IMR-90 (cell line): ENCODE data around the gene IFNA4. TPM values are rescaled to one million over a fixed set of nuclear protein-coding genes. Genes with fewer than 3 reads are reported as not detected.

ENCODE experiments used
- ATAC-seq: fragments of 200-7000 bp; cut with Tn5 transposase; 2 replicates; pipeline ENCODE4 v1.9.1; 2020; ENCODE audit warnings: low read depth, mild to moderate bottlenecking, moderate library complexity
- BruUV-seq: library from RNA; stranded (reverse); fragments of 400-500 nt; replicated peaks from 2 replicates; lab custom pipeline; 2021; lab: Mats Ljungman, UMichigan
- CTCF ChIA-PET: fragments of 300-600 bp; formaldehyde crosslinking; extraction: SDS; loops from one replicate; lab custom pipeline; 2021; ENCODE audit warnings: antibody characterized with exemption; lab: Yijun Ruan, JAX
- POLR2A ChIA-PET: fragments of 300-600 bp; sonication (Branson Sonifier 250); formaldehyde crosslinking; loops from one replicate; lab custom pipeline; 2022; ENCODE audit warnings: antibody characterized with exemption; ENCODE audit not compliant: unreplicated experiment; lab: Charles Lee
- DNase-seq: peaks from one replicate; pipeline ENCODE4 v3.0.0; 2013
- H2AFZ ChIP-seq: replicated peaks from 2 replicates; pipeline ENCODE3; 2013; ENCODE audit warnings: low read length, mild to moderate bottlenecking; ENCODE audit not compliant: poor library complexity
- H2AK5ac ChIP-seq: 2 replicates; pipeline ENCODE4 v1.6.1; 2013; ENCODE audit warnings: low read depth, low read length, inconsistent platforms
- H2AK9ac ChIP-seq: replicated peaks from 2 replicates; pipeline ENCODE3; 2013; ENCODE audit warnings: mild to moderate bottlenecking, low read depth, low read length, moderate library complexity; ENCODE audit not compliant: poor library complexity
- H2BK120ac ChIP-seq: 2 replicates; pipeline ENCODE4 v1.6.1; 2013; ENCODE audit warnings: low read depth, low read length, inconsistent platforms
- H2BK15ac ChIP-seq: 3 replicates; pipeline ENCODE4 v1.6.1; 2013; ENCODE audit warnings: low read depth, low read length, inconsistent platforms
- H2BK20ac ChIP-seq: 2 replicates; pipeline ENCODE4 v1.6.1; 2013; ENCODE audit warnings: low read depth, mild to moderate bottlenecking, inconsistent platforms, low read length, moderate library complexity
- H2BK5ac ChIP-seq: 2 replicates; pipeline ENCODE4 v1.6.1; 2013; ENCODE audit warnings: mild to moderate bottlenecking, low read depth, low read length, inconsistent platforms; ENCODE audit not compliant: poor library complexity, severe bottlenecking
- H3K14ac ChIP-seq: replicated peaks from 2 replicates; pipeline ENCODE4 v1.6.1; 2013; ENCODE audit warnings: low read depth, low read length, inconsistent platforms
- H3K18ac ChIP-seq: 2 replicates; pipeline ENCODE4 v1.6.1; 2013; ENCODE audit warnings: low read depth, low read length, control low read depth
- H3K23ac ChIP-seq: 2 replicates; pipeline ENCODE4 v1.6.1; 2013; ENCODE audit warnings: low read depth, low read length, inconsistent platforms
- H3K27ac ChIP-seq: 2 replicates; pipeline ENCODE4 v1.5.1; 2013; ENCODE audit warnings: mild to moderate bottlenecking, control low read depth, low read length; ENCODE audit not compliant: insufficient read depth
- H3K27me3 ChIP-seq: 2 replicates; pipeline ENCODE4 v1.6.1; 2013; ENCODE audit warnings: low read length; ENCODE audit not compliant: control insufficient read depth, insufficient read depth
- H3K36me3 ChIP-seq: 2 replicates; pipeline ENCODE4 v1.6.1; 2013; ENCODE audit warnings: low read length, mixed read lengths; ENCODE audit not compliant: control insufficient read depth, insufficient read depth
- H3K4ac ChIP-seq: 2 replicates; pipeline ENCODE4 v1.6.1; 2013; ENCODE audit warnings: low read depth, low read length, inconsistent platforms
- H3K4me1 ChIP-seq: 2 replicates; pipeline ENCODE4 v1.6.1; 2013; ENCODE audit warnings: low read length, mixed read lengths; ENCODE audit not compliant: control insufficient read depth, insufficient read depth
- H3K4me2 ChIP-seq: 2 replicates; pipeline ENCODE4 v1.6.1; 2013; ENCODE audit warnings: low read depth, mild to moderate bottlenecking, control low read depth, low read length, moderate library complexity
- H3K4me3 ChIP-seq: 2 replicates; pipeline ENCODE4 v1.5.1; 2013; ENCODE audit warnings: low read depth, mild to moderate bottlenecking, control low read depth, low read length, moderate library complexity; ENCODE audit not compliant: insufficient read depth
- H3K56ac ChIP-seq: 2 replicates; pipeline ENCODE4 v1.6.1; 2013; ENCODE audit warnings: low read length, inconsistent platforms; ENCODE audit not compliant: insufficient read depth; ENCODE audit errors: extremely low read depth
- H3K79me1 ChIP-seq, 2 experiments: 2 replicates each; pipeline ENCODE4 v1.6.1; 2013; ENCODE audit warnings: low read length in 2 of 2, inconsistent platforms in 1 of 2, low read depth in 1 of 2
- H3K9ac ChIP-seq: 2 replicates; pipeline ENCODE4 v1.6.1; 2013; ENCODE audit warnings: low read depth, low read length, control low read depth
- H3K9me1 ChIP-seq: 2 replicates; pipeline ENCODE4 v1.6.1; 2013; ENCODE audit warnings: low read length, inconsistent platforms; ENCODE audit not compliant: insufficient read depth
- H3K9me3 ChIP-seq: 2 replicates; pipeline ENCODE4 v1.6.1; 2013; ENCODE audit warnings: low read length; ENCODE audit not compliant: control insufficient read depth, insufficient read depth
- H4K20me1 ChIP-seq: 2 replicates; pipeline ENCODE4 v1.6.1; 2013; ENCODE audit warnings: low read length, inconsistent platforms; ENCODE audit not compliant: insufficient read depth
- H4K5ac ChIP-seq: 2 replicates; pipeline ENCODE4 v1.6.1; 2013; ENCODE audit warnings: mild to moderate bottlenecking, low read depth, low read length, control low read depth
- H4K8ac ChIP-seq, 2 experiments: 2 replicates each; pipeline ENCODE4 v1.6.1; 2013; ENCODE audit warnings: low read depth in 2 of 2, low read length in 2 of 2, control low read depth in 1 of 2, inconsistent platforms in 1 of 2
- H4K91ac ChIP-seq: 2 replicates; pipeline ENCODE4 v1.6.1; 2013; ENCODE audit warnings: low read depth, low read length, inconsistent platforms; ENCODE audit not compliant: insufficient read depth
- BHLHE40 ChIP-seq: fragments of 150-350 bp; IDR thresholded peaks from 2 replicates; pipeline ENCODE4 v1.6.1; 2016; ENCODE audit warnings: mild to moderate bottlenecking, low read depth, low read length
- CEBPB ChIP-seq: IDR thresholded peaks from 2 replicates; pipeline ENCODE4 v1.6.1; 2012; ENCODE audit warnings: low read depth, low read length, improper control_type of control experiment
- CHD1 ChIP-seq: IDR thresholded peaks from 2 replicates; pipeline ENCODE4 v1.6.1; 2012; ENCODE audit warnings: low read depth, low read length, improper control_type of control experiment
- CTCF ChIP-seq: conservative IDR thresholded peaks from 2 replicates; pipeline ENCODE4 v1.5.1; 2012; ENCODE audit warnings: mild to moderate bottlenecking, low read depth, low read length, improper control_type of control experiment
- FOS ChIP-seq: fragments of 150-350 bp; IDR thresholded peaks from 2 replicates; pipeline ENCODE4 v1.6.1; 2016; ENCODE audit warnings: low read depth, low read length
- MAFK ChIP-seq: IDR thresholded peaks from 2 replicates; pipeline ENCODE4 v1.6.1; 2012; ENCODE audit warnings: low read depth, low read length, improper control_type of control experiment
- MAZ ChIP-seq: IDR thresholded peaks from 2 replicates; pipeline ENCODE4 v1.6.1; 2012; ENCODE audit warnings: low read depth, mild to moderate bottlenecking, low read length, improper control_type of control experiment, moderate library complexity, borderline replicate concordance
- MXI1 ChIP-seq: IDR thresholded peaks from 2 replicates; pipeline ENCODE4 v1.6.1; 2012; ENCODE audit warnings: low read depth, mild to moderate bottlenecking, low read length, moderate library complexity, borderline replicate concordance
- NFE2L2 ChIP-seq: fragments of 150-350 bp; IDR thresholded peaks from 2 replicates; pipeline ENCODE4 v1.6.1; 2016; ENCODE audit warnings: low read depth, mild to moderate bottlenecking, low read length
- POLR2A ChIP-seq: IDR thresholded peaks from 2 replicates; pipeline ENCODE4 v1.6.1; 2012; ENCODE audit warnings: mild to moderate bottlenecking, low read depth, low read length
- RAD21 ChIP-seq: IDR thresholded peaks from 2 replicates; pipeline ENCODE4 v1.6.1; 2012; ENCODE audit warnings: low read length, improper control_type of control experiment
- RCOR1 ChIP-seq: IDR thresholded peaks from 2 replicates; pipeline ENCODE4 v1.6.1; 2012; ENCODE audit warnings: mild to moderate bottlenecking, low read length, improper control_type of control experiment; ENCODE audit not compliant: insufficient replicate concordance
- RFX5 ChIP-seq: IDR thresholded peaks from 2 replicates; pipeline ENCODE4 v1.8.0; 2012; ENCODE audit warnings: low read depth, mild to moderate bottlenecking, low read length, moderate library complexity
- SMC3 ChIP-seq: fragments of 150-350 bp; IDR thresholded peaks from 2 replicates; pipeline ENCODE4 v1.6.1; 2016; ENCODE audit warnings: low read depth, mild to moderate bottlenecking, antibody characterized with exemption, low read length, moderate library complexity
- USF2 ChIP-seq: fragments of 150-350 bp; IDR thresholded peaks from 2 replicates; pipeline ENCODE4 v1.6.1; 2017; ENCODE audit warnings: mild to moderate bottlenecking, antibody characterized with exemption, low read length, low read depth
- WGBS, 2 experiments: methylation state at CpG; one replicate each; pipeline versions ENCODE4 v1.1.5 to v1.1.7; 2013; ENCODE audit warnings: missing lambda C conversion rate in 2 of 2; ENCODE audit not compliant: insufficient read length in 1 of 2; ENCODE audit errors: extremely low coverage in 2 of 2; 5-methylcytosine and 5-hydroxymethylcytosine counted together
- dilution Hi-C: fragments of 300-500 bp; cut with HindIII; formaldehyde crosslinking; loops from one replicate; pipeline ENCODE4 v1.14.3; 2018; ENCODE audit warnings: low sequenced_read_pairs; ENCODE audit not compliant: unreplicated experiment
- in situ Hi-C: fragments of 300-500 bp; cut with MboI; formaldehyde crosslinking; loops from 3 replicates; pipeline ENCODE4 v1.14.3; 2019; ENCODE audit warnings: low sequenced_read_pairs, inconsistent platforms, mixed read lengths
- intact Hi-C: fragments of 100-400 bp; cut with micrococcal nuclease; formaldehyde crosslinking; loops from 2 replicates; pipeline ENCODE4 v1.10.0; 2022
- polyA plus RNA-seq, 3 experiments: library from polyadenylated mRNA; depleted of rRNA; stranded (reverse); fragments of >200 nt; gene quantifications; 2 replicates each; pipeline ENCODE4 v1.2.3, GENCODE V29; 2012; ENCODE audit warnings: low replicate concordance in 1 of 3
- total RNA-seq: library from RNA; depleted of rRNA; stranded (reverse); fragments of >200 nt; gene quantifications from 2 replicates; pipeline ENCODE4 v1.2.3, GENCODE V29; 2012
- TF ChIP-seq, protein P1 (sequence below): fragments of 150-350 bp; IDR thresholded peaks from 2 replicates; pipeline ENCODE4 v1.6.1; 2016; ENCODE audit warnings: low read depth, mild to moderate bottlenecking, low read length, moderate library complexity, borderline replicate concordance

The IFNA4 gene
- total and polyA plus RNA-seq, 2 of the 4 experiments (the other 2 are of a cell fraction): not detected

DNA sequence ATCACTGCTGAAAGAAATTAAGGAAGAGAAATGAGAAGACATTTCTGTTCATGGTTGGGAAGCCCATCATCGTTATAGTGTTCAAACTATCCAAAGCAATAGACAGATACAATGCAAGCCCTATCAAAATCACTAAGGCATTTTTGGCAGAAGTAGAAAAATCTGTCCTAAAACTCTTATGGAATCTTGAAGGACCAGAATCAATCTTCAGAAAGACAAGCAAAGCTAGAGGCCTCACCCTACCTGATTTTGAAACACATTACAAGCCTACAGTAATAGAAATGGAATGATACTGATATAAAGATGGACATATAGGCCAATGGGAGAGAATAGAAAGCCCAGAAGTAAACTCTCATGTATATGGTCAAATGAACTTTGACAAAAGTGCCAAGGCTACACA, 16.0 kb downstream of the IFNA4 start:
- Histone ChIP-seq H3K4me1 (no peaks in the 10 kb centered on the region), H3K36me3 (no peaks in the 10 kb centered on the region), H3K9me1 (no peaks in the 10 kb centered on the region), H3K79me1 (no peaks in the 10 kb centered on the region), H3K23ac (no peak overlapping the region), H2BK20ac (no peak overlapping the region), H3K27ac (no peak overlapping the region), H3K4me3 (no peak overlapping the region), H3K4ac (no peak overlapping the region), H3K4me2 (no peak overlapping the region), H2AK5ac (no peak overlapping the region), H3K14ac (no peak overlapping the region), H3K9ac (no peak overlapping the region), H3K9me3 (no peaks in the 10 kb centered on the region), H3K27me3 (no peaks in the 10 kb centered on the region), H4K20me1 (no peaks in the 10 kb centered on the region), H3K18ac (no peak overlapping the region), H2AK9ac (no peak overlapping the region), H4K8ac (no peak overlapping the region), H2BK15ac (no peak overlapping the region), H2AFZ (no peak overlapping the region), H3K56ac (no peak overlapping the region), H2BK5ac (no peak overlapping the region), H4K91ac (no peak overlapping the region), H2BK120ac (no peak overlapping the region), H4K5ac (no peak overlapping the region)
- no peak for TF ChIP-seq MAZ
- TF ChIP-seq CEBPB: no peak
- no peak for TF ChIP-seq CHD1
- TF ChIP-seq RCOR1: no peak
- no peak for TF ChIP-seq FOS
- no peak for TF ChIP-seq USF2
- no peak for TF ChIP-seq RAD21
- TF ChIP-seq SMC3: no peak
- no peak for TF ChIP-seq MAFK
- TF ChIP-seq NFE2L2: no peak
- TF ChIP-seq, protein P1, sequence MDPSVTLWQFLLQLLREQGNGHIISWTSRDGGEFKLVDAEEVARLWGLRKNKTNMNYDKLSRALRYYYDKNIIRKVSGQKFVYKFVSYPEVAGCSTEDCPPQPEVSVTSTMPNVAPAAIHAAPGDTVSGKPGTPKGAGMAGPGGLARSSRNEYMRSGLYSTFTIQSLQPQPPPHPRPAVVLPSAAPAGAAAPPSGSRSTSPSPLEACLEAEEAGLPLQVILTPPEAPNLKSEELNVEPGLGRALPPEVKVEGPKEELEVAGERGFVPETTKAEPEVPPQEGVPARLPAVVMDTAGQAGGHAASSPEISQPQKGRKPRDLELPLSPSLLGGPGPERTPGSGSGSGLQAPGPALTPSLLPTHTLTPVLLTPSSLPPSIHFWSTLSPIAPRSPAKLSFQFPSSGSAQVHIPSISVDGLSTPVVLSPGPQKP: no peak
- no peak for TF ChIP-seq CTCF
- no peak for TF ChIP-seq MXI1
- TF ChIP-seq BHLHE40: no peak
- no peak for TF ChIP-seq RFX5
- no peak for TF ChIP-seq POLR2A
- ATAC-seq (no peak), DNase-seq (no peak)
- WGBS, 2 experiments: no CpG with 5 or more reads among the region's 1 CpG
- BruUV-seq: no TSS peak
- CTCF ChIA-PET: no interaction called here
- in situ Hi-C loops: no loop called here
- intact Hi-C loops: no loop called here
- POLR2A ChIA-PET: no interaction called here
- dilution Hi-C loops: no loop called here
